ENCODE measurements around the gene ZNF688. TPM values are rescaled to one million over a fixed set of nuclear protein-coding genes. Genes with fewer than 3 reads are reported as not detected.

Gene ZNF688
- total RNA-seq, 3 donors from 2014 or later (not counting 1 experiment from before 2014, with no cell fraction given), result 10.1 to 16.9 (median 16.5) TPM

DNA sequence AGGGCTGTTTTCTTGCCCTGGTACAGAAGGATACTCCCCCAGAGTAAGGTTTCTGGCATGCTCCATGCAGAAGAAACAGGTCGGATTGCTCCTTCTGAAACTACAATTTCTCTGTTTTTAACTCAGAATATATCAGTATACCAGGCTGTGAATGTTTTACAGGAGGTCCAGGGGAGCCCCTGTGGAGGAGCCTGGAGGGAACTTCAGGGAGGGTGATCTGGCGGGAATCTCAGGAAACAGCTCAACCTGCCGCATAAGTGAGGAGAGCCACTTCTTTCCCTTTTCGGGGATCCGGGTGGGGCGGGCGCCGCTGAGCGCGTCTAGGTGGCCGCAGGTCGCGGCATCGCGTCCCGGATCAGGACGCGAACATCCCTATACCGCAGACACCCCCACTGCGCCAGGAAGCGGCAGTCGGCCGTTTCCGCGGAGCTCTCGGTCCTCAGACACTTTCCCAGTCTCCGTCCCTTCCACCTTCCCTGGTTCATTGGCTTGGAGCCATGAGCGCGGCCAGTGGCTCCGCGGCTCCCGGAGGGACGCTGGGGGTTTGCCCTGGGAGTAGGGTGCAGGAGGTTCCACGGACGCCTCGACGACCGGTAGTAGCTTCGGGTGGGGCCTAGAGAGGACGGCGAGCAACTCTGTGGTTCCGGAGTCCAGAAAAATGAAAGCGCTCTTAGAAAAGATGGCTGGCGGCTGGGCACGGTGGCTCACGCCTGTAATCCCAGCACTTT is 10.3 kb downstream of the ZNF688 start:
- H3K27ac ChIP-seq (ENCODE audit: low read length), result peak overlapping the region; percentile 76
- peaks cover 38% of the 10 kb centered on the region for H3K4me1 ChIP-seq (ENCODE audit: control insufficient read depth, insufficient read depth, low read length)
- intact Hi-C loops (cut with micrococcal nuclease), result no loop called here
- Mint-ChIP-seq H3K27ac (peak overlapping the region; percentile 89 to 92), H3K4me1 (peaks cover 26% of the 10 kb centered on the region in 2 donors), H3K36me3 (no peaks in the 10 kb centered on the region), H3K4me3 (peak overlapping the region; percentile 93), H3K27me3 (ENCODE audit: low read depth in 2 of 2) (peaks cover 0 to 4% of the 10 kb centered on the region in 2 donors), H3K9me3 (no peaks in the 10 kb centered on the region)
- peak overlapping the region; percentile 54 for H3K4me3 ChIP-seq (ENCODE audit: low read length)
- 12% methylated on average over 46 of the region's 46 CpGs for WGBS (ENCODE audit: insufficient coverage)
- DNase-seq (peak in 1 of 2 donors; percentile 43), ATAC-seq (no peak)
- H3K36me3 ChIP-seq (ENCODE audit: control insufficient read depth, insufficient read depth, low read length), result peaks cover 1% of the 10 kb centered on the region
- H3K27me3 ChIP-seq (ENCODE audit: control insufficient read depth, insufficient read depth, low read length), result no peaks in the 10 kb centered on the region
- no peaks in the 10 kb centered on the region for H3K9me3 ChIP-seq (ENCODE audit: control insufficient read depth, insufficient read depth, low read length)
- no peak for TF ChIP-seq CTCF (IDR thresholded peaks at IDR 0.05)

GRCh38 chr16:30559690-30560089 is 11.8 kb downstream of the ZNF688 start:
- peaks cover 26 to 31% of the 10 kb centered on the region in 2 donors for H3K4me1 Mint-ChIP-seq
- no peak for TF ChIP-seq CTCF (IDR thresholded peaks at IDR 0.05)
- H3K36me3 Mint-ChIP-seq, result no peaks in the 10 kb centered on the region
- intact Hi-C loops (cut with micrococcal nuclease), result loop anchor here (2.0 kb wide), 1 partner anchor 33 kb away; the partner anchor contains the start of gene ZNF768
- H3K27ac ChIP-seq (ENCODE audit: low read length), result no peak overlapping the region
- H3K4me3 ChIP-seq (ENCODE audit: low read length), result no peak overlapping the region
- DNase-seq (no peak), ATAC-seq (no peak)
- no peaks in the 10 kb centered on the region for H3K27me3 ChIP-seq (ENCODE audit: control insufficient read depth, insufficient read depth, low read length)
- H3K27ac Mint-ChIP-seq, result peak overlapping the region; percentile 89 to 94
- H3K36me3 ChIP-seq (ENCODE audit: control insufficient read depth, insufficient read depth, low read length), result peaks cover 12% of the 10 kb centered on the region
- no peaks in the 10 kb centered on the region for H3K9me3 ChIP-seq (ENCODE audit: control insufficient read depth, insufficient read depth, low read length)
- H3K27me3 Mint-ChIP-seq (ENCODE audit: low read depth in 2 of 2), result peaks cover 0 to 4% of the 10 kb centered on the region in 2 donors
- 97% methylated on average over 6 of the region's 6 CpGs for WGBS (ENCODE audit: insufficient coverage)
- peaks cover 43% of the 10 kb centered on the region for H3K4me1 ChIP-seq (ENCODE audit: control insufficient read depth, insufficient read depth, low read length)
- H3K4me3 Mint-ChIP-seq, result peak overlapping the region; percentile 89
- H3K9me3 Mint-ChIP-seq, result no peaks in the 10 kb centered on the region

- intact Hi-C loops (cut with micrococcal nuclease), result loop anchor here (1.0 to 2.0 kb wide), 5 partner anchors 13 to 99 kb away; partner anchors contain the start of genes FBRS, PRR14 and ZNF768
- Mint-ChIP-seq H3K4me3 (peak overlapping the region; percentile 89), H3K27ac (peak overlapping the region; percentile 89 to 94), H3K27me3 (ENCODE audit: low read depth in 2 of 2) (peaks cover 0 to 4% of the 10 kb centered on the region in 2 donors), H3K9me3 (no peaks in the 10 kb centered on the region), H3K36me3 (no peaks in the 10 kb centered on the region), H3K4me1 (peaks cover 31 to 32% of the 10 kb centered on the region in 2 donors)
- 91% methylated on average over 21 of the region's 21 CpGs for whole genome bisulfite sequencing (ENCODE audit: insufficient coverage)
- no peak for ATAC-seq
- no peak for DNase-seq
- Histone ChIP-seq H3K27me3 (ENCODE audit: control insufficient read depth, insufficient read depth, low read length) (no peaks in the 10 kb centered on the region), H3K4me3 (ENCODE audit: low read length) (peak overlapping the region; percentile 15), H3K4me1 (ENCODE audit: control insufficient read depth, insufficient read depth, low read length) (peaks cover 50% of the 10 kb centered on the region), H3K9me3 (ENCODE audit: control insufficient read depth, insufficient read depth, low read length) (no peaks in the 10 kb centered on the region), H3K27ac (ENCODE audit: low read length) (peak overlapping the region; percentile 90), H3K36me3 (ENCODE audit: control insufficient read depth, insufficient read depth, low read length) (peaks cover 18% of the 10 kb centered on the region)
- TF ChIP-seq CTCF (IDR thresholded peaks at IDR 0.05), result no peak
Observed at GRCh38 chr16:30558789-30559377, 12.6 kb downstream of the ZNF688 start.
